ENCODE measurements around the gene CLEC6A. TPM values are rescaled to one million over a fixed set of nuclear protein-coding genes. Genes with fewer than 3 reads are reported as not detected.
"Not testable (repeated sequence)": the region's sequence is repeated elsewhere in the genome, so short reads cannot be mapped to it uniquely, and the experiment has no call there.

The CLEC6A gene
- total RNA-seq, result not detected in 2 replicates

- no peak for TF ChIP-seq CTCF (IDR thresholded peaks at IDR 0.05)
- peaks cover 19% of the 10 kb centered on the region for H3K27me3 Mint-ChIP-seq
- no peaks in the 10 kb centered on the region for H3K36me3 Mint-ChIP-seq (ENCODE audit: low read depth)
- DNase-seq, result no peak
- no peak for ATAC-seq (ENCODE audit: low read depth)
- H3K4me1 Mint-ChIP-seq, result peaks cover 3% of the 10 kb centered on the region
- no peaks in the 10 kb centered on the region for H3K9me3 Mint-ChIP-seq
- ChIA-PET CTCF (no interaction called here), POLR2A (no interaction called here)
- H3K27ac Mint-ChIP-seq, result no peak within 1 kb of the TSS
- intact Hi-C loops (cut with micrococcal nuclease), result loop anchor here (10.0 kb wide), 1 partner anchor 51 kb away; no protein-coding TSS in a partner anchor
- no peak within 1 kb of the TSS for H3K4me3 Mint-ChIP-seq
These were observed at the start of gene CLEC6A for GRCh38 chr12:8455727-8456360. CLEC6A (plus strand) TSS chr12:8455962; CDS start chr12:8456112, 150 bp downstream.

- H3K4me1 Mint-ChIP-seq; ATAC-seq (ENCODE audit: low read depth); CTCF ChIA-PET; POLR2A ChIA-PET; H3K4me3 Mint-ChIP-seq; DNase-seq; H3K9me3 Mint-ChIP-seq; H3K36me3 Mint-ChIP-seq (ENCODE audit: low read depth); H3K27ac Mint-ChIP-seq; H3K27me3 Mint-ChIP-seq; intact Hi-C loops (cut with micrococcal nuclease): not testable (repeated sequence)
These were observed 36.2 kb upstream of the CLEC6A start for GRCh38 chr12:8419576-8419975.

- CTCF ChIA-PET, result no interaction called here
- H3K4me1 Mint-ChIP-seq, result no peaks in the 10 kb centered on the region
- no peak overlapping the region for H3K4me3 Mint-ChIP-seq
- intact Hi-C loops (cut with micrococcal nuclease), result no loop called here
- DNase-seq, result no peak
- no peak for TF ChIP-seq CTCF (IDR thresholded peaks at IDR 0.05)
- H3K27ac Mint-ChIP-seq, result no peak overlapping the region
- no peaks in the 10 kb centered on the region for H3K9me3 Mint-ChIP-seq
- POLR2A ChIA-PET, result no interaction called here
- ATAC-seq (ENCODE audit: low read depth), result no peak
- H3K27me3 Mint-ChIP-seq, result no peaks in the 10 kb centered on the region
- H3K36me3 Mint-ChIP-seq (ENCODE audit: low read depth), result no peaks in the 10 kb centered on the region
These were observed 35.3 kb upstream of the CLEC6A start for GRCh38 chr12:8420506-8420905.

- DNase-seq; H3K4me1 Mint-ChIP-seq; ATAC-seq (ENCODE audit: low read depth); CTCF ChIA-PET; H3K27me3 Mint-ChIP-seq; H3K9me3 Mint-ChIP-seq; H3K36me3 Mint-ChIP-seq (ENCODE audit: low read depth); H3K27ac Mint-ChIP-seq; H3K4me3 Mint-ChIP-seq; POLR2A ChIA-PET; intact Hi-C loops (cut with micrococcal nuclease): not testable (repeated sequence)
These were observed 11.1 kb upstream of the CLEC6A start for GRCh38 chr12:8444536-8445278.

- no peak overlapping the region for H3K4me3 Mint-ChIP-seq
- no peaks in the 10 kb centered on the region for H3K36me3 Mint-ChIP-seq (ENCODE audit: low read depth)
- no peaks in the 10 kb centered on the region for H3K4me1 Mint-ChIP-seq
- DNase-seq (no peak), ATAC-seq (ENCODE audit: low read depth) (no peak)
- intact Hi-C loops (cut with micrococcal nuclease), result no loop called here
- CTCF ChIA-PET, result no interaction called here
- POLR2A ChIA-PET, result no interaction called here
- no peaks in the 10 kb centered on the region for H3K9me3 Mint-ChIP-seq
- H3K27ac Mint-ChIP-seq, result no peak overlapping the region
- TF ChIP-seq CTCF (IDR thresholded peaks at IDR 0.05), result no peak
- H3K27me3 Mint-ChIP-seq, result peaks cover 2% of the 10 kb centered on the region
These were observed 10.0 kb upstream of the CLEC6A start for GRCh38 chr12:8445731-8446130.

- no peak for ATAC-seq (ENCODE audit: low read depth)
- Mint-ChIP-seq H3K36me3 (ENCODE audit: low read depth) (no peaks in the 10 kb centered on the region), H3K27me3 (peaks cover 2% of the 10 kb centered on the region), H3K9me3 (no peaks in the 10 kb centered on the region), H3K4me3 (no peak overlapping the region), H3K27ac (no peak overlapping the region), H3K4me1 (no peaks in the 10 kb centered on the region)
- no peak for TF ChIP-seq CTCF (IDR thresholded peaks at IDR 0.05)
- DNase-seq, result no peak
- ChIA-PET POLR2A (no interaction called here), CTCF (no interaction called here)
- intact Hi-C loops (cut with micrococcal nuclease), result no loop called here
These were observed 8.9 kb upstream of the CLEC6A start for GRCh38 chr12:8446642-8447547.

Data from activated B cell treated with CpG ODN at 0.5 μM for 24 hours (primary cell).